Stimulated activated CD8-positive, alpha-beta memory T cell treated with anti-CD3 and anti-CD28 coated beads, Interleukin-15, amount 100 ng/mL, for 48 hours (primary cell): ENCODE data around the gene RBM47.
"Not testable (repeated sequence)": the region's sequence is repeated elsewhere in the genome, so short reads cannot be mapped to it uniquely, and the experiment has no call there.

Source experiments
- DNase-seq, 2 donors: peaks; one replicate each; pipeline ENCODE4 v3.0.0-alpha.2; 2020; ENCODE audit warnings: low read depth in 2 of 2

RBM47 gene

DNA sequence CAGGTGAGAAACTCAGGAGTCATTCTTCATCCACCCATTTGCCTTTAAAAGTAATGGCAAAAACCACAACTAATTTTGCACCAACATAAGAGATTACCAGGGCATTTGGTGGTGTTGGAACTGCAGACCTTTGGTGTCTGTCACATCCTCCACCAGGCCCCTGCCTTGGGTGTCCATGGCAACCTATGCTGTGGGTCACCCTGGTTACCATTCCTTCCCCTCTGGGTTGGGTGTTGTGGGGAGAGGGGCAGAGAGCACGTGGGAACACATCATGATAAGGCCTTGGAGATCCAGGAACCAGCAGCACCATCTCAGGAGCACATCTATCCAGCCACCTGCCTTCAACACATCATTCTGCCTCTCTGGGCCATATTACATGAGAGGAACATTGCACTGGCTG is 217.3 kb downstream of the RBM47 start:
- DNase-seq: no peak

GRCh38 chr4:40409835-40410234 is 219.8 kb downstream of the RBM47 start:
- DNase-seq: no peak

DNA sequence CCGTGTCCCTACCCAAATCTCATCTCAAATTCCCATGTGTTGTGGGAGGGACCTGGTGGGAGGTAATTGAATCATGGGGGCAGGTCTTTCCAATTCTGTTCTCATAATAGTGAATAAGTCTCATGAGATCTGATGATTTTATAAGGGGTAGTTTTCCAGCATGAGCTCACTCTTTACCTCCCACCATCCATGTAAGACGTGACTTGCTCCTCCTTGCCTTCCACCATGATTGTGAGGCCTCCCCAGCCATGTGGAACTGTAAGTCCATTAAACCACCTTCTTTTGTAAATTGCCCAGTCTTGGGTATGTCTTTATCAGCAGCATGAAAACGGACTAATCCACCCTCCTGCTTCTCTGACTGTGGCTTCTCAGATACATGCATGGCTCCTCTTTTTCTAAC is 222.2 kb downstream of the RBM47 start:
- not testable (repeated sequence) for DNase-seq

- no peak for DNase-seq
Observed at GRCh38 chr4:40406340-40406739, 223.3 kb downstream of the RBM47 start.

GRCh38 chr4:40405193-40405592 is 224.5 kb downstream of the RBM47 start:
- no peak for DNase-seq

DNA sequence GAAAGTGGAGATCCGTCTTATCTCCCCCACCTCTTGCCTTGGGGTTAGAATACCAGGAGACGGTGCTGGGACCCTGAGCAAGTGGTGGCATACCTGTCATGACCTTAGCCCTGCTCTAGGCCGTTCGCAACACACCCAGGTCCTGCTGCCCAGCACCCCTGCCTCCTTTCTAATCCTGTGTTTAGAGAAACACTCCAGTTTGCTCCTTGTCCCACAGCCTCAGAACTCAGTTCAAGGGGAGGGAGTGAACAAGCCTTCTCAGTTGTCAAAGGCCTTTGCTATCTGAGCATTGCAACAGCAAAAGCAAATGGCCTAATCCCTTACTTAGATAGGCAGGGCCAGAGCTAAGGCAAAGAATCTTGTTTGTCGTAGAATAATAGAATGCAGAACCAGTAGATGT is 226.6 kb downstream of the RBM47 start:
- DNase-seq: no peak

- no peak for DNase-seq
Observed at GRCh38 chr4:40402556-40402955, 227.1 kb downstream of the RBM47 start.

- DNase-seq: no peak
Observed at GRCh38 chr4:40401631-40402030, 228.0 kb downstream of the RBM47 start.

- DNase-seq: no peak
Observed at GRCh38 chr4:40401096-40401495, 228.6 kb downstream of the RBM47 start.

- no peak for DNase-seq
Observed at GRCh38 chr4:40399578-40399977, 230.1 kb downstream of the RBM47 start.

GRCh38 chr4:40395908-40396793 is 233.5 kb downstream of the RBM47 start:
- no peak for DNase-seq

GRCh38 chr4:40395166-40395900 is 234.3 kb downstream of the RBM47 start:
- no peak for DNase-seq

DNA sequence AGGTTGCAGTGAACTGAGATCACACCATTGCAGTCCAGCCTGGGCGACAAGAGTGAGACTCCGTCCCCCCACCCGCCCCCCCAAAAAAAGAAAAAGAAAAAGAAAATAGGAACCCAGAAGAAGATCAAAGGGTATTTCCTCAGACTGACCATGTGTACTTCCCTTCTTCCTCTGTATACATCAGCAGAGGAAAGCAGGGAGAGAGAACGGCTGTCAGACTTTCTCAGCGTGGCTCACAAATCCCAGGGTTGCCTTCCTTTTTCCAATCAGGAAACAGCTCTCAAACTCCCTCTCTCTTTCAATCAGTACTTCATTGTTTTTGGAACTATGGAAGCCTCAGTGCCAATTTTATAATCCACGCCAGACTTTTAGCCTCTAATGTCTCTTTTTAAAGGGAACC is 235.4 kb downstream of the RBM47 start:
- DNase-seq: no peak

- not testable (repeated sequence) for DNase-seq
Observed at GRCh38 chr4:40392241-40392640, 237.4 kb downstream of the RBM47 start.

DNA sequence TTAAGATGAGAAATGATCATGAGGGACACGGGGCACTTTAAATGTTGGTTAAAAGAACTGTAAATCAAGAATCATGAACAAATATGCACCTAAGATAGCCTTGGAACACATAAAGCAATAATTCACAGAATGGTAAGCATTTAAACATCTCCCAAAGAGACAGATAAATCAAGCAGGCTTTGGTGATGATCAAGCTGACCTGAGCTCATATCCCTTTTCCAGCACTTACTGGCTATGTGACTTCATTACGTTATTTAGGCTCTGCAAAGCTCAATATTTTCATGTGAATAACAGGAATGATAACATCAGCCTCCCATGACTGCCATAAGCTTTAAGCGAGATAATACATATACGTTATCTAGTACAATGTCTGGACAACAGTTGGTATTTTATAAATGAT is 239.7 kb downstream of the RBM47 start:
- no peak for DNase-seq

DNA sequence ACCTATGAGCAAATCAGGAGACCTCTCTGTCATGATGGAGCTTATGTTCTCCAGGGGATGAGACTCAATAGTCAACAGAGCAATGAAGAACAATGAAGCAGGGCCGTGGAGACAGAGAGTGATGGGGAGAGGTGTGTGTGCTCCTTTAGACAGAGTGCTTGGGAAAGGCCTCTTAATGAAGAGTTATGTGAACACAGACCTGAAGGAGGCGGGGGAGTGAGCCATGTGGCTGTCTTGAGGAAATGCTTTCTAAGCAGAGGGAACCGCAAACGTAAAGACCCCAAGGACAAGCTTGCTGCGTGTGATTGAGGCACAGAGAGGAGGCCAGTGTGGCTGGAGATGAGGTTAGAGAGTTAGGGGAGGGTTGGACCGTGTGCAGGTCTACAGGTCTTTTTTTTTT is 241.4 kb downstream of the RBM47 start:
- DNase-seq: no peak

GRCh38 chr4:40380647-40381046 is 249.0 kb downstream of the RBM47 start:
- DNase-seq: no peak

DNA sequence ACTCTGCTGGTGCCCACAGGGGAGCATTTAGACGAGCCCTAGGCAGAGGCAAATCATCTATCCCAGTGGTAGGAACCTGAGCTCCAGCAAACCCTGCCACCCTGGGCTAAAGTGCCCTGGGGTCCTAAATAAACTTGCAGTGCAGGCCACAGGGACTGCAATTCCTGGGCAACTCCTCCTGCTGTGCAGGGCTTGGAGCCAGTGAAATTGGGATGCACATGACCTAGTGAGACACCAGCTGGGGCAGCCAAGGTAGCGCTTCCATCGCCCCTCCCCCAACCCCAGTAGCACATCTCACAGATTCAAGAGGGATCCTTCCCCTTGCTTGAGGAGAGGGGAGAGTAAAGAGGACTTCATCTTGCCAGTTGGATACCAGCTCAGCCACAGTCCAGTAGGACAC is 250.4 kb downstream of the RBM47 start:
- DNase-seq: no peak

GRCh38 chr4:40378619-40379018 is 251.0 kb downstream of the RBM47 start:
- no peak for DNase-seq

DNA sequence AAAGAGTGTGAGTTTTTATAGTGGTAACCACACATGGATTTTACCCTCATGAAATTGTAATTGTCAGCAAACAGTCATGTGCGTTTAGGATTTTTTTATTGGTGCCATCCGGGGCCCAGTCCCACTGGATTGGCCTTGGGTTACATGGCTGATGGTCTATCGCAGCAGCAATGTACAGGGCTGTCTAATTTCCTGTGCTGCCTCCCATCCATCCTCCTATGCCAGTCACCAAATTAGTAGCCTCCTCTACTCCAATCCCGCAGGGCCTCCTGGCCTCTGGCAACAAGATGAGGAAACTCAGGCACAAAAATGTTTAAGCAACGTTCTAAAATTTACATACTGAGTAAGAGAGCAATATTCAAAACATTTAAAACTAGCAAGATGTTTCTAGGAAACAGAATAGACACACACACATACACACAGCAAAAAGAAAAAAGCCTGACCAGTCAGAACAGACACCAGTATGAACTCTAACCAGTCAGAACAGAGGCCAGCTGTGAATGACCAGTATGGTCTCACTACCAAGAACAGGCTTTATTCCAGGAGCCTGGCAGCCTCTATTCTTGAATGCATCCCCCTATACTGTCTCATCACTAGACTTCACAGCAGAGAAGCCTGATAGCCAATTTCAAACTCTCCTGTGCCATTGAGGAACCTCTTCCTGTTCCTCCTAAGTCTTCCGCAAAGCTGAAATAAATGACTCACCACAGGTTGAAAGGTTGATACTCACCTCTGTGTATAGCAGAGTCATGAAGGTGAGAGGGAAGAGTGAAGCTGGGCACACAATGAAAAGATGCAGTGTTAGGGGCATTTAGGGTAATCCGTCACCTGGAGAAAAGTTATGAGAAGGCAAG is 251.9 kb downstream of the RBM47 start:
- no peak for DNase-seq

- no peak for DNase-seq
Observed at GRCh38 chr4:40375620-40376019, 254.0 kb downstream of the RBM47 start.

GRCh38 chr4:40375095-40375494 is 254.6 kb downstream of the RBM47 start:
- no peak for DNase-seq
